SK-N-SH treated with all-trans-retinoic acid at 6 μM for 48 hours (cell line): ENCODE data around the gene SNRPF.

Experiments used
- ATAC-seq: fragments of 200-7000 bp; cut with Tn5 transposase; 3 replicates; pipeline ENCODE4 v1.9.1; 2020; ENCODE audit warnings: mild to moderate bottlenecking, moderate library complexity
- ARNTL ChIP-seq: fragments of 450-650 bp; formaldehyde crosslinking; IDR thresholded peaks from 2 replicates; pipeline ENCODE4 v1.5.0; 2020; ENCODE audit warnings: low read depth, mild to moderate bottlenecking, moderate library complexity, borderline replicate concordance
- BACH2 ChIP-seq: fragments of 250-450 bp; sonication (Bioruptor Pico); IDR thresholded peaks from 2 replicates; pipeline ENCODE4 v1.9.0; 2021; ENCODE audit warnings: mild to moderate bottlenecking, borderline replicate concordance
- CREB5 ChIP-seq: fragments of 250-450 bp; sonication (Bioruptor Pico); IDR thresholded peaks from 2 replicates; pipeline ENCODE4 v1.5.1; 2020; ENCODE audit warnings: low read depth, mild to moderate bottlenecking, moderate library complexity
- CSDC2 ChIP-seq: fragments of 250-450 bp; sonication (Bioruptor Pico); IDR thresholded peaks from 2 replicates; pipeline ENCODE4 v1.5.0; 2020; ENCODE audit warnings: mild to moderate bottlenecking, moderate library complexity
- CSRNP3 ChIP-seq: fragments of 250-450 bp; sonication (Bioruptor Pico); IDR thresholded peaks from 2 replicates; pipeline ENCODE4 v1.5.1; 2021; ENCODE audit warnings: mild to moderate bottlenecking, moderate library complexity
- ESRRG ChIP-seq: fragments of 250-450 bp; sonication (Bioruptor Pico); IDR thresholded peaks from 2 replicates; pipeline ENCODE4 v1.6.1; 2021; ENCODE audit warnings: mild to moderate bottlenecking
- ISL1 ChIP-seq: fragments of 250-450 bp; sonication (Bioruptor Pico); IDR thresholded peaks from 2 replicates; pipeline ENCODE4 v2.1.2; 2022; ENCODE audit warnings: mild to moderate bottlenecking, moderate library complexity
- PATZ1 ChIP-seq: fragments of 250-450 bp; sonication (Bioruptor Pico); IDR thresholded peaks from 2 replicates; pipeline ENCODE4 v1.8.0; 2020; ENCODE audit warnings: mild to moderate bottlenecking, moderate library complexity, borderline replicate concordance
- POU6F1 ChIP-seq: fragments of 250-450 bp; sonication (Bioruptor Pico); IDR thresholded peaks from 2 replicates; pipeline ENCODE4 v1.8.0; 2021; ENCODE audit warnings: low read depth, mild to moderate bottlenecking, moderate library complexity, borderline replicate concordance
- PPARA ChIP-seq: fragments of 250-450 bp; sonication (Bioruptor Pico); IDR thresholded peaks from 2 replicates; pipeline ENCODE4 v1.5.0; 2020; ENCODE audit warnings: mild to moderate bottlenecking, borderline replicate concordance
- RARB ChIP-seq: fragments of 250-450 bp; sonication (Bioruptor Pico); IDR thresholded peaks from 2 replicates; pipeline ENCODE4 v1.8.0; 2021; ENCODE audit warnings: mild to moderate bottlenecking, moderate library complexity
- SNAI2 ChIP-seq: fragments of 250-450 bp; sonication (Bioruptor Pico); IDR thresholded peaks from 2 replicates; pipeline ENCODE4 v1.5.0; 2020; ENCODE audit warnings: mild to moderate bottlenecking, moderate library complexity
- TCF4 ChIP-seq: fragments of 250-450 bp; sonication (Bioruptor Pico); IDR thresholded peaks from 2 replicates; pipeline ENCODE4 v1.8.0; 2021; ENCODE audit warnings: mild to moderate bottlenecking, moderate library complexity, borderline replicate concordance
- ZC3H10 ChIP-seq: fragments of 250-450 bp; sonication (Bioruptor Pico); IDR thresholded peaks from 2 replicates; pipeline ENCODE4 v1.5.1; 2021; ENCODE audit warnings: mild to moderate bottlenecking, moderate library complexity
- ZFP3 ChIP-seq: fragments of 250-450 bp; sonication (Bioruptor Pico); IDR thresholded peaks from 2 replicates; pipeline ENCODE4 v1.5.0; 2020; ENCODE audit warnings: mild to moderate bottlenecking, moderate library complexity
- ZNF565 ChIP-seq: fragments of 450-650 bp; formaldehyde crosslinking; conservative IDR thresholded peaks from 2 replicates; pipeline ENCODE4 v1.5.0; 2020; ENCODE audit warnings: low read depth, mild to moderate bottlenecking, moderate library complexity
- ZNF70 ChIP-seq: fragments of 450-650 bp; formaldehyde crosslinking; IDR thresholded peaks from 2 replicates; pipeline ENCODE4 v1.5.0; 2020; ENCODE audit warnings: mild to moderate bottlenecking, moderate library complexity
- ZNF8 ChIP-seq: fragments of 450-650 bp; formaldehyde crosslinking; IDR thresholded peaks from 2 replicates; pipeline ENCODE4 v1.5.0; 2020; ENCODE audit warnings: mild to moderate bottlenecking, moderate library complexity
- TF ChIP-seq, protein P1 (sequence below): fragments of 250-450 bp; sonication (Bioruptor Pico); IDR thresholded peaks from 2 replicates; pipeline ENCODE4 v1.5.0; 2020; ENCODE audit warnings: mild to moderate bottlenecking, moderate library complexity

The SNRPF gene

GRCh38 chr12:95882080-95882479, 23.3 kb downstream of the SNRPF start (continued):
- TF ChIP-seq POU6F1 (CRISPR knock-in tag) (no peak), ISL1 (CRISPR knock-in tag) (no peak), ESRRG (no peak)
- TF ChIP-seq, all 23 proteins: peak for 0

- no peak for ATAC-seq
- TF ChIP-seq CSDC2 (CRISPR knock-in tag): no peak
- no peak for TF ChIP-seq POU6F1 (CRISPR knock-in tag)
- no peak for TF ChIP-seq BACH2 (CRISPR knock-in tag)
- TF ChIP-seq ZNF8 (CRISPR knock-in tag): no peak
- no peak for TF ChIP-seq CSRNP3 (CRISPR knock-in tag)
- no peak for TF ChIP-seq RARB (CRISPR knock-in tag)
- TF ChIP-seq ZNF70 (CRISPR knock-in tag): no peak
- no peak for TF ChIP-seq ZFP3 (CRISPR knock-in tag)
- TF ChIP-seq PPARA (CRISPR knock-in tag): no peak
- no peak for TF ChIP-seq ISL1 (CRISPR knock-in tag)
- no peak for TF ChIP-seq ESRRG
- TF ChIP-seq TCF4: no peak
- no peak for TF ChIP-seq PATZ1
- no peak for TF ChIP-seq CREB5
- no peak for TF ChIP-seq ZC3H10 (CRISPR knock-in tag)
- TF ChIP-seq, all 23 proteins: peak for 0
Measured at GRCh38 chr12:95882873-95883272, 24.1 kb downstream of the SNRPF start.

DNA sequence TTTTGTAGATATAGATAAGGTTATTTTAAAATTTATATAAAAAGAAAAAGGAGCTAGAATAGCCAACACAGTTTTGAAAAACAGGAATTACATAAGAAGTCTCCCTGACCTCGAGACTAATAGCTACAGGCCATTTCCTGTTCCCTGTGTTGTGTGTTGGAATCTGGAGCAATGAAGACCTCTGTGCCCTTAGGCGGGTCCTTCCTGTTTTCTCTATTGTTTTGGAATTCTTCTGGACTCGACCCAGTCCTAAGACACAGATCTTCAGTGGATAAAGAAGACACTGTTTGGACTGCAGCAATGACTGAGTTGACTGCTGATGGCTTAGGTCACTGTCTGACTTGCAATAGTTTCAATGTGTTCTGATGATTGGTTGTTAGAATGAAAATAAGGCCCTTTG, 26.2 kb downstream of the SNRPF start:
- ATAC-seq: no peak
- TF ChIP-seq SNAI2 (CRISPR knock-in tag) (no peak), PATZ1 (no peak), ZNF565 (CRISPR knock-in tag) (no peak), ZFP3 (CRISPR knock-in tag) (no peak), CREB5 (no peak), BACH2 (CRISPR knock-in tag) (no peak), ZNF8 (CRISPR knock-in tag) (no peak), ZNF70 (CRISPR knock-in tag) (no peak), ESRRG (no peak), CSRNP3 (CRISPR knock-in tag) (no peak), RARB (CRISPR knock-in tag) (no peak), ARNTL (CRISPR knock-in tag) (no peak), PPARA (CRISPR knock-in tag) (no peak)
- TF ChIP-seq, protein P1, sequence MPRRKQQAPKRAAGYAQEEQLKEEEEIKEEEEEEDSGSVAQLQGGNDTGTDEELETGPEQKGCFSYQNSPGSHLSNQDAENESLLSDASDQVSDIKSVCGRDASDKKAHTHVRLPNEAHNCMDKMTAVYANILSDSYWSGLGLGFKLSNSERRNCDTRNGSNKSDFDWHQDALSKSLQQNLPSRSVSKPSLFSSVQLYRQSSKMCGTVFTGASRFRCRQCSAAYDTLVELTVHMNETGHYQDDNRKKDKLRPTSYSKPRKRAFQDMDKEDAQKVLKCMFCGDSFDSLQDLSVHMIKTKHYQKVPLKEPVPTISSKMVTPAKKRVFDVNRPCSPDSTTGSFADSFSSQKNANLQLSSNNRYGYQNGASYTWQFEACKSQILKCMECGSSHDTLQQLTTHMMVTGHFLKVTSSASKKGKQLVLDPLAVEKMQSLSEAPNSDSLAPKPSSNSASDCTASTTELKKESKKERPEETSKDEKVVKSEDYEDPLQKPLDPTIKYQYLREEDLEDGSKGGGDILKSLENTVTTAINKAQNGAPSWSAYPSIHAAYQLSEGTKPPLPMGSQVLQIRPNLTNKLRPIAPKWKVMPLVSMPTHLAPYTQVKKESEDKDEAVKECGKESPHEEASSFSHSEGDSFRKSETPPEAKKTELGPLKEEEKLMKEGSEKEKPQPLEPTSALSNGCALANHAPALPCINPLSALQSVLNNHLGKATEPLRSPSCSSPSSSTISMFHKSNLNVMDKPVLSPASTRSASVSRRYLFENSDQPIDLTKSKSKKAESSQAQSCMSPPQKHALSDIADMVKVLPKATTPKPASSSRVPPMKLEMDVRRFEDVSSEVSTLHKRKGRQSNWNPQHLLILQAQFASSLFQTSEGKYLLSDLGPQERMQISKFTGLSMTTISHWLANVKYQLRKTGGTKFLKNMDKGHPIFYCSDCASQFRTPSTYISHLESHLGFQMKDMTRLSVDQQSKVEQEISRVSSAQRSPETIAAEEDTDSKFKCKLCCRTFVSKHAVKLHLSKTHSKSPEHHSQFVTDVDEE (CRISPR knock-in tag): no peak
